HepG2 (cell line): ENCODE measurements around the gene KL. TPM values are rescaled to one million over a fixed set of nuclear protein-coding genes. Genes with fewer than 3 reads are reported as not detected.

ENCODE experiments used
- ATAC-seq: fragments of 200-7000 bp; cut with Tn5 transposase; 3 replicates; pipeline ENCODE4 v1.9.1; 2020; ENCODE audit warnings: mild to moderate bottlenecking, moderate library complexity
- BruUV-seq: library from RNA; stranded (reverse); fragments of 400-500 nt; replicated peaks from 2 replicates; lab custom pipeline; 2021; lab: Mats Ljungman, UMichigan
- CTCF ChIA-PET: fragments of 300-600 bp; formaldehyde crosslinking; extraction: SDS; loops from one replicate; lab custom pipeline; 2021; ENCODE audit warnings: low total read pairs, inconsistent platforms, low intra/inter-chr PET ratio; lab: Yijun Ruan, JAX
- POLR2A ChIA-PET: fragments of 350-600 bp; sonication (Branson Sonifier 250); formaldehyde crosslinking; loops from one replicate; lab custom pipeline; 2020; ENCODE audit warnings: antibody characterized with exemption, inconsistent platforms; lab: Yijun Ruan, JAX
- DNase-seq: peaks from one replicate; pipeline ENCODE4 v3.0.0-alpha.2; 2015; ENCODE audit warnings: low spot score
- FAIRE-seq: peaks from 3 replicates; lab custom pipeline; 2011; peaks lifted over from hg19 to GRCh38; lab: Jason Lieb, UNC
- H2AFZ ChIP-seq: one replicate; pipeline ENCODE4 v1.6.1; 2011; ENCODE audit warnings: low read length, inconsistent platforms
- H3K27ac ChIP-seq: fragments of 300-600 bp; 3 replicates; pipeline ENCODE4 v1.8.0; 2011; ENCODE audit warnings: mixed run types, mild to moderate bottlenecking, mixed read lengths, low read length, inconsistent platforms; ENCODE audit not compliant: insufficient read depth; ENCODE audit errors: extremely low read length
- H3K27me3 ChIP-seq, 2 experiments: fragments of 200-600 bp in 1 of 2; 2 replicates in 1 of 2; 3 replicates in 1 of 2; pipeline versions ENCODE4 v1.6.0 to v1.8.0; 2011; ENCODE audit warnings: low read length in 2 of 2, mild to moderate bottlenecking in 2 of 2, moderate library complexity in 2 of 2, inconsistent platforms in 1 of 2; ENCODE audit not compliant: insufficient read depth in 2 of 2, control insufficient read depth in 1 of 2
- H3K36me3 ChIP-seq, 2 experiments: fragments of 200-600 bp in 1 of 2; replicated peaks in 1 of 2; 2 replicates in 1 of 2; 3 replicates in 1 of 2; pipeline versions ENCODE4 v1.5.1 to v1.8.0; 2011; ENCODE audit warnings: low read length in 2 of 2, inconsistent platforms in 1 of 2; ENCODE audit not compliant: insufficient read depth in 2 of 2, control insufficient read depth in 1 of 2
- H3K4me1 ChIP-seq: 2 replicates; pipeline ENCODE4 v1.5.1; 2012; ENCODE audit warnings: low read length, inconsistent platforms; ENCODE audit not compliant: insufficient read depth
- H3K4me2 ChIP-seq: 2 replicates; pipeline ENCODE4 v1.6.0; 2011; ENCODE audit warnings: low read depth, low read length, inconsistent platforms
- H3K4me3 ChIP-seq, 3 experiments: fragments of 200-600 bp in 1 of 3; sonication (generic), shearing (Covaris generic) in 1 of 3; replicated peaks in 1 of 3; 2 replicates each; pipeline ENCODE4 v1.5.1; 2011 to 2016; ENCODE audit warnings: low read length in 3 of 3, inconsistent platforms in 2 of 3, low read depth in 2 of 3, mild to moderate bottlenecking in 2 of 3, control low read depth in 1 of 3, mixed read lengths in 1 of 3; ENCODE audit not compliant: insufficient read depth in 1 of 3
- H3K79me2 ChIP-seq: one replicate; pipeline ENCODE4 v1.6.1; 2011; ENCODE audit warnings: low read length, inconsistent platforms; ENCODE audit not compliant: insufficient read depth
- H3K9ac ChIP-seq: 2 replicates; pipeline ENCODE4 v1.6.0; 2011; ENCODE audit warnings: mild to moderate bottlenecking, low read depth, low read length, inconsistent platforms; ENCODE audit not compliant: insufficient read depth
- H3K9me3 ChIP-seq: 2 replicates; pipeline ENCODE4 v1.5.1; 2012; ENCODE audit warnings: mild to moderate bottlenecking, low read length
- H4K20me1 ChIP-seq: 2 replicates; pipeline ENCODE4 v1.6.0; 2011; ENCODE audit warnings: inconsistent platforms, mild to moderate bottlenecking, low read length, moderate library complexity; ENCODE audit not compliant: insufficient read depth
- KDM6A ChIP-seq: IDR thresholded peaks from 2 replicates; pipeline ENCODE4 v1.6.1; 2016; ENCODE audit warnings: low read depth
- MAF1 ChIP-seq: sonication (generic); formaldehyde crosslinking; IDR thresholded peaks from 2 replicates; pipeline ENCODE4 v1.5.0; 2020; ENCODE audit warnings: missing genetic modification reagents, borderline replicate concordance
- NCOA1 ChIP-seq: sonication (generic); formaldehyde crosslinking; IDR thresholded peaks from 2 replicates; pipeline ENCODE4 v1.9.0; 2021; ENCODE audit warnings: missing genetic modification reagents
- NONO ChIP-seq, 2 experiments: fragments of 450-650 bp in 1 of 2; sonication (generic) in 1 of 2; formaldehyde crosslinking in 1 of 2; IDR thresholded peaks in 1 of 2; conservative IDR thresholded peaks in 1 of 2; 2 replicates each; pipeline versions ENCODE4 v1.6.1 to v1.8.0; 2017 to 2022; ENCODE audit warnings: mild to moderate bottlenecking in 1 of 2, missing genetic modification reagents in 1 of 2, moderate library complexity in 1 of 2
- PHF20 ChIP-seq: sonication (generic); formaldehyde crosslinking; IDR thresholded peaks from 2 replicates; pipeline ENCODE4 v1.5.0; 2020; ENCODE audit warnings: mild to moderate bottlenecking, missing genetic modification reagents
- TCF7 ChIP-seq: sonication (generic); IDR thresholded peaks from 2 replicates; pipeline ENCODE4 v1.6.1; 2016; ENCODE audit warnings: antibody characterized with exemption, low read depth
- ZNF33A ChIP-seq: sonication (generic); formaldehyde crosslinking; IDR thresholded peaks from 2 replicates; pipeline ENCODE4 v1.5.1; 2020; ENCODE audit warnings: missing genetic modification reagents, mild to moderate bottlenecking, moderate library complexity, borderline replicate concordance
- ZNF530 ChIP-seq: sonication (generic); formaldehyde crosslinking; IDR thresholded peaks from 2 replicates; pipeline ENCODE4 v1.5.0; 2020; ENCODE audit warnings: low read depth, mild to moderate bottlenecking, missing genetic modification reagents
- ZNF773 ChIP-seq: sonication (generic); formaldehyde crosslinking; IDR thresholded peaks from 2 replicates; pipeline ENCODE4 v1.4.0; 2020; ENCODE audit warnings: missing genetic modification reagents, borderline replicate concordance
- ZNF788 ChIP-seq: sonication (generic); formaldehyde crosslinking; IDR thresholded peaks from 2 replicates; pipeline ENCODE4 v1.5.0; 2020; ENCODE audit warnings: mild to moderate bottlenecking, missing genetic modification reagents, borderline replicate concordance
- WGBS: methylation state at CpG from one replicate; pipeline ENCODE4 v1.1.6; 2017; ENCODE audit warnings: low lambda C conversion rate; 5-methylcytosine and 5-hydroxymethylcytosine counted together
- in situ Hi-C: cut with HindIII; loops from 2 replicates; pipeline ENCODE4 v1.10.0; 2017; ENCODE audit warnings: low pct_unique_long_range_greater_than_20kb; ENCODE audit not compliant: extremely low pct_ligation_motif_present
- intact Hi-C: fragments of 100-400 bp; cut with micrococcal nuclease; formaldehyde crosslinking; loops from one replicate; pipeline ENCODE4 v1.10.0; 2022; ENCODE audit not compliant: unreplicated experiment
- polyA plus RNA-seq, 8 experiments: library from polyadenylated mRNA; depleted of rRNA in 3 of 8; stranded (reverse) in 7 of 8; unstranded in 1 of 8; fragments of >200 nt; fragmentation: Illumina TruSeq in 4 of 8; extraction: Trizol in 4 of 8; gene quantifications; 2 replicates each; pipeline versions ENCODE4 v1.2.1 to v1.2.3, GENCODE V29; 2011 to 2016; ENCODE audit warnings: low read depth in 4 of 8, missing spikeins in 1 of 8, mixed read lengths in 1 of 8; ENCODE audit not compliant: insufficient read depth in 1 of 8
- total RNA-seq, 5 experiments: library from RNA; depleted of rRNA; stranded (reverse); fragments of >200 nt; fragmentation: Illumina TruSeq; extraction: Trizol; gene quantifications; 2 replicates each; pipeline ENCODE4 v1.2.3, GENCODE V29; 2016; ENCODE audit warnings: low read depth in 1 of 5

KL gene
- total and polyA plus RNA-seq, 2 of the 13 experiments (the other 11 are each of a cell fraction or from before 2014, with no cell fraction given) = not detected

- no peaks in the 10 kb centered on the region for H3K36me3 ChIP-seq
- H3K4me2 ChIP-seq = no peak overlapping the region
- H3K79me2 ChIP-seq = no peaks in the 10 kb centered on the region
- no peaks in the 10 kb centered on the region for H3K27me3 ChIP-seq
- no peaks in the 10 kb centered on the region for H4K20me1 ChIP-seq
- H3K27ac ChIP-seq = no peak overlapping the region
- no peak overlapping the region for H3K4me3 ChIP-seq
- TF ChIP-seq ZNF773 (CRISPR knock-in tag) = peak; percentile 95
- TF ChIP-seq TCF7 = no peak
- TF ChIP-seq, all 625 proteins: peak for 1
- peaks cover 14% of the 10 kb centered on the region for H3K9me3 ChIP-seq
- BruUV-seq = no TSS peak
- ATAC-seq = no peak
- no peak overlapping the region for H3K9ac ChIP-seq
- H3K4me1 ChIP-seq = peaks cover 18% of the 10 kb centered on the region
- ChIA-PET POLR2A (no interaction called here), CTCF (no interaction called here)
- no peak for FAIRE-seq
- 72% methylated on average over 3 of the region's 3 CpGs for WGBS
- DNase-seq = no peak
- intact Hi-C loops = no loop called here
- H2AFZ ChIP-seq = no peak overlapping the region
- in situ Hi-C loops = no loop called here
Observed at GRCh38 chr13:33007950-33008349, 8.3 kb upstream of the KL start.

GRCh38 chr13:33008946-33009722 is 7.1 kb upstream of the KL start:
- no TSS peak for BruUV-seq
- no peak for TF ChIP-seq ZNF33A (CRISPR knock-in tag)
- no peak for TF ChIP-seq NCOA1 (CRISPR knock-in tag)
- TF ChIP-seq ZNF530 (CRISPR knock-in tag) = no peak
- no peak for TF ChIP-seq PHF20
- no peak for TF ChIP-seq MAF1
- no peak for TF ChIP-seq KDM6A (CRISPR knock-in tag)
- no peak for TF ChIP-seq NONO (IDR thresholded peaks at IDR 0.05)
- TF ChIP-seq NONO (CRISPR knock-in tag; conservative IDR thresholded peaks at IDR 0.05) = no peak
- TF ChIP-seq ZNF788 = no peak
- CTCF ChIA-PET = no interaction called here

More at GRCh38 chr13:33008946-33009722, 7.1 kb upstream of the KL start:
- Histone ChIP-seq H3K27ac (no peak overlapping the region), H3K4me2 (no peak overlapping the region), H3K4me1 (peaks cover 18% of the 10 kb centered on the region), H3K79me2 (no peaks in the 10 kb centered on the region), H3K27me3 (no peaks in the 10 kb centered on the region), H3K36me3 (no peaks in the 10 kb centered on the region), H3K9ac (no peak overlapping the region), H4K20me1 (no peaks in the 10 kb centered on the region), H2AFZ (no peak overlapping the region), H3K9me3 (peaks cover 14% of the 10 kb centered on the region), H3K4me3 (no peak overlapping the region)
- ATAC-seq = no peak
- FAIRE-seq = no peak
- 25% methylated on average over 4 of the region's 5 CpGs for WGBS
- POLR2A ChIA-PET = no interaction called here
- in situ Hi-C loops = no loop called here
- DNase-seq = no peak
- intact Hi-C loops = no loop called here
